CD14-positive monocyte (primary cell): ENCODE results near the gene ABCA7. TPM values are rescaled to one million over a fixed set of nuclear protein-coding genes. Genes with fewer than 3 reads are reported as not detected.

Experiments
- DNase-seq, 3 donors: peaks; one replicate each; pipeline ENCODE4 v3.0.0-alpha.2; 2011 to 2022
- H2AFZ ChIP-seq: 2 replicates; pipeline ENCODE4 v1.6.0; 2012; ENCODE audit warnings: mild to moderate bottlenecking, low read depth, low read length, inconsistent platforms; ENCODE audit not compliant: insufficient read depth, poor library complexity, severe bottlenecking
- H3K27ac ChIP-seq, 2 donors: 1 replicate in 1 of 2; 2 replicates in 1 of 2; pipeline ENCODE4 v1.5.1; 2012 to 2013; ENCODE audit warnings: low read length in 2 of 2, control low read depth in 1 of 2, inconsistent platforms in 1 of 2, low read depth in 1 of 2, mild to moderate bottlenecking in 1 of 2
- H3K27me3 ChIP-seq, 2 donors: one replicate each; pipeline versions ENCODE4 v1.6.0 to v1.6.1; 2011 to 2013; ENCODE audit warnings: low read length in 2 of 2; ENCODE audit not compliant: control insufficient read depth in 2 of 2, insufficient read depth in 2 of 2
- H3K36me3 ChIP-seq, 2 donors: replicated peaks in 1 of 2; 1 replicate in 1 of 2; 2 replicates in 1 of 2; pipeline versions ENCODE4 v1.5.1 to v1.6.1; 2012 to 2013; ENCODE audit warnings: low read length in 2 of 2, control low read depth in 1 of 2, inconsistent platforms in 1 of 2, mild to moderate bottlenecking in 1 of 2; ENCODE audit not compliant: insufficient read depth in 2 of 2, control insufficient read depth in 1 of 2
- H3K4me1 ChIP-seq, 2 donors: 1 replicate in 1 of 2; 2 replicates in 1 of 2; pipeline versions ENCODE4 v1.5.1 to v1.6.1; 2012 to 2013; ENCODE audit warnings: low read length in 2 of 2, control low read depth in 1 of 2, inconsistent platforms in 1 of 2, mild to moderate bottlenecking in 1 of 2, moderate library complexity in 1 of 2; ENCODE audit not compliant: insufficient read depth in 2 of 2, control insufficient read depth in 1 of 2
- H3K4me2 ChIP-seq: replicated peaks from 2 replicates; pipeline ENCODE3; 2012; ENCODE audit warnings: low read length, moderate library complexity, mild to moderate bottlenecking; ENCODE audit not compliant: poor library complexity, severe bottlenecking; ENCODE audit errors: extremely low read depth
- H3K4me3 ChIP-seq, 3 experiments: fragments of 200-600 bp in 1 of 3; sonication (generic) in 1 of 3; replicated peaks in 1 of 3; 1 replicate in 2 of 3; 2 replicates in 1 of 3; pipeline ENCODE4 v1.5.1; 2011 to 2013; ENCODE audit warnings: low read length in 3 of 3, mild to moderate bottlenecking in 3 of 3, control low read depth in 2 of 3, low read depth in 2 of 3, inconsistent platforms in 1 of 3, moderate library complexity in 1 of 3
- H3K79me2 ChIP-seq: 2 replicates; pipeline ENCODE4 v1.6.0; 2012; ENCODE audit warnings: mild to moderate bottlenecking, control low read depth, inconsistent platforms, low read length, moderate library complexity; ENCODE audit not compliant: insufficient read depth
- H3K9ac ChIP-seq: 2 replicates; pipeline ENCODE4 v1.6.0; 2017; ENCODE audit warnings: low read length, mild to moderate bottlenecking; ENCODE audit not compliant: insufficient read depth, poor library complexity, severe bottlenecking
- H3K9me3 ChIP-seq, 2 donors: replicated peaks in 1 of 2; 1 replicate in 1 of 2; 2 replicates in 1 of 2; pipeline versions ENCODE4 v1.5.1 to v1.6.1; 2012 to 2013; ENCODE audit warnings: low read length in 2 of 2, control low read depth in 1 of 2; ENCODE audit not compliant: control insufficient read depth in 1 of 2, insufficient read depth in 1 of 2
- H4K20me1 ChIP-seq: 2 replicates; pipeline ENCODE4 v1.6.0; 2012; ENCODE audit warnings: mild to moderate bottlenecking, low read length, control low read depth, moderate library complexity; ENCODE audit not compliant: insufficient read depth
- H3K27ac Mint-ChIP-seq, 7 donors: one replicate each; pipeline ENCODE4 v1.8.0; 2020; ENCODE audit warnings: mild to moderate bottlenecking in 7 of 7, mixed read lengths in 7 of 7, moderate library complexity in 6 of 7, inconsistent platforms in 2 of 7
- H3K27me3 Mint-ChIP-seq, 3 donors: one replicate each; pipeline ENCODE4 v1.8.0; 2021 to 2022; ENCODE audit warnings: low read depth in 3 of 3, mild to moderate bottlenecking in 3 of 3, mixed read lengths in 3 of 3, moderate library complexity in 3 of 3, inconsistent platforms in 1 of 3
- H3K36me3 Mint-ChIP-seq, 2 donors: one replicate each; pipeline ENCODE4 v1.8.0; 2020; ENCODE audit warnings: mixed read lengths in 2 of 2, inconsistent platforms in 1 of 2, mild to moderate bottlenecking in 1 of 2
- H3K4me1 Mint-ChIP-seq: one replicate; pipeline ENCODE4 v1.8.0; 2020; ENCODE audit warnings: mild to moderate bottlenecking, mixed read lengths
- H3K4me3 Mint-ChIP-seq, 2 donors: one replicate each; pipeline ENCODE4 v1.8.0; 2020; ENCODE audit warnings: mild to moderate bottlenecking in 2 of 2, mixed read lengths in 2 of 2, moderate library complexity in 1 of 2
- H3K9me3 Mint-ChIP-seq, 7 donors: one replicate each; pipeline ENCODE4 v1.8.0; 2020 to 2022; ENCODE audit warnings: mixed read lengths in 7 of 7, mild to moderate bottlenecking in 6 of 7, moderate library complexity in 6 of 7, inconsistent platforms in 2 of 7
- WGBS: methylation state at CpG from one replicate; pipeline ENCODE4 v1.1.5; 2013; ENCODE audit warnings: missing lambda C conversion rate; ENCODE audit not compliant: insufficient coverage; 5-methylcytosine and 5-hydroxymethylcytosine counted together
- intact Hi-C, 2 donors: fragments of 100-400 bp; cut with micrococcal nuclease; formaldehyde crosslinking; loops; one replicate each; pipeline versions ENCODE4 v1.15.0 to v1.15.1; 2023
- polyA plus RNA-seq, 3 donors: library from polyadenylated mRNA; depleted of rRNA in 1 of 3; unstranded in 2 of 3; stranded (reverse) in 1 of 3; fragments of 300-500 nt in 2 of 3; fragments of >200 nt in 1 of 3; fragmentation: Illumina TruSeq in 2 of 3; gene quantifications; 1 replicate in 2 of 3; 2 replicates in 1 of 3; pipeline ENCODE4 v1.2.3, GENCODE V29; 2012 to 2021
- TF ChIP-seq, protein P1 (sequence below): fragments of 200-600 bp; IDR thresholded peaks from one replicate; pipeline ENCODE4 v1.8.0; 2022; ENCODE audit warnings: antibody characterized with exemption, mild to moderate bottlenecking

The ABCA7 gene
- polyA plus RNA-seq, 3 donors, result 1.7 to 104 (median 7.8) TPM

DNA sequence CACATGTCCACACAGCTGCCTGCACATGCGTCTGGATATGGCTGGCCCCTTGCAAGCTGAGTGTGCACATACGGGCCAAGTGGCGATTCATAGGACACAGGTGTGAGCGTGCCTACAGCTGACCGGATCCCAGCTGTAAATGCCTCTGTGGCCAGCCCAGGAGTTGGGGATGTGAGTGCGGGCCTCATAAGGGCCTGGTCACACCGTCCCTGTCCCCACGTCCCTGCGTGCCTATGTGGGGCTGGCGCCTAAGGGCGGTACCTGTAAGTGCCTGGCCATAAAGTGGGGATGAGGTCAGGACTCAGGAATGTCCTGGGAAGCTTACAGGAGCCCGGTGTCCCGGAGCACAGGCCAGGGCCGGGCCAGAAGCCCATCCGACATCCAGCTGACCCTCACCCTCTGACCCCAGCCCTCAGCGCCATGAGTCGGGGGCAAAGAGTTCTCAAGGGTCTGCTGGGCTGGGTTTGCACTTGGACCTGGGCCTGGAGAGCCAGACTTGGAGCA, 25.8 kb downstream of the ABCA7 start:
- H2AFZ ChIP-seq, result no peak overlapping the region

DNA sequence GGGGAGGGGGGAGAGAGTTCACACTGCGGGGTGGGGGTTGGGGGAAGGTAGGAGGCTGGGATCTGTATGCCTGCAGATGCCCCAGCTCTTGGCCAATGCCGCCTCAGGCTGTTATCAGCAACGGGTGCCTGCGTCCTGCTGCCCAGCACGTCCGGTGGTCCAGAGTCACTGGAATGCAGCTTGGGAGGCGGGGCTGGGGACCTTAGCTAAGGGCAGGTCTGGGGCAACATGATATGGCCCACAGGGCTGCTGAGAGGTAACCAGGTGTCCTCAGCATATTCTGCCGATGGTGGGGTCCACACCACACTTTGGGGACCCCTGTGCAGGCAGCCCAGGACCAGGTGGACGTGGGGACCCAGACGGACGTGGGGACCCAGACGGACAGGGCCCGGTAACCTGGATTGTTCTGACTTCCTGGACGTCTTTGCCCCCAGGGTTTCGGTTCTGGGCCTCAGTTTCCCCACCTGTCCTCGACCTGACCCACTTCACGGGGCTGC, 26.4 kb downstream of the ABCA7 start:
- Histone ChIP-seq H3K36me3 (peaks cover 11 to 13% of the 10 kb centered on the region in 2 donors), H4K20me1 (peaks cover 62% of the 10 kb centered on the region), H3K9me3 (no peaks in the 10 kb centered on the region), H3K4me1 (peaks cover 59 to 77% of the 10 kb centered on the region in 2 donors), H3K27ac (peak overlapping the region; percentile 48 to 93), H2AFZ (peak overlapping the region; percentile 21), H3K4me3 (peak overlapping the region; percentile 93 to 100 (median 98)), H3K27me3 (no peaks in the 10 kb centered on the region), H3K79me2 (peaks cover 49% of the 10 kb centered on the region), H3K9ac (peak overlapping the region; percentile 97), H3K4me2 (peak overlapping the region; percentile 99)
- intact Hi-C loops, result loop anchor here (5.0 kb wide), 2 partner anchors 36 to 44 kb away; partner anchors contain the start of genes GPX4 (in 2 of the 2), RNU6-2 (in 1 of the 2) and TMEM259 (in 1 of the 2)
- DNase-seq, result no peak
- WGBS, result 34% methylated on average over 16 of the region's 17 CpGs
- Mint-ChIP-seq H3K36me3 (peaks cover 13 to 26% of the 10 kb centered on the region in 2 donors), H3K9me3 (peaks cover 0 to 5% (median 0%) of the 10 kb centered on the region in 7 donors), H3K27me3 (peaks cover 0 to 2% (median 2%) of the 10 kb centered on the region in 3 donors), H3K4me3 (peak overlapping the region; percentile 88 to 90), H3K4me1 (peaks cover 48% of the 10 kb centered on the region), H3K27ac (peak overlapping the region in 6 of 7 donors; percentile 30 to 92 (median 86))
- TF ChIP-seq, protein P1, sequence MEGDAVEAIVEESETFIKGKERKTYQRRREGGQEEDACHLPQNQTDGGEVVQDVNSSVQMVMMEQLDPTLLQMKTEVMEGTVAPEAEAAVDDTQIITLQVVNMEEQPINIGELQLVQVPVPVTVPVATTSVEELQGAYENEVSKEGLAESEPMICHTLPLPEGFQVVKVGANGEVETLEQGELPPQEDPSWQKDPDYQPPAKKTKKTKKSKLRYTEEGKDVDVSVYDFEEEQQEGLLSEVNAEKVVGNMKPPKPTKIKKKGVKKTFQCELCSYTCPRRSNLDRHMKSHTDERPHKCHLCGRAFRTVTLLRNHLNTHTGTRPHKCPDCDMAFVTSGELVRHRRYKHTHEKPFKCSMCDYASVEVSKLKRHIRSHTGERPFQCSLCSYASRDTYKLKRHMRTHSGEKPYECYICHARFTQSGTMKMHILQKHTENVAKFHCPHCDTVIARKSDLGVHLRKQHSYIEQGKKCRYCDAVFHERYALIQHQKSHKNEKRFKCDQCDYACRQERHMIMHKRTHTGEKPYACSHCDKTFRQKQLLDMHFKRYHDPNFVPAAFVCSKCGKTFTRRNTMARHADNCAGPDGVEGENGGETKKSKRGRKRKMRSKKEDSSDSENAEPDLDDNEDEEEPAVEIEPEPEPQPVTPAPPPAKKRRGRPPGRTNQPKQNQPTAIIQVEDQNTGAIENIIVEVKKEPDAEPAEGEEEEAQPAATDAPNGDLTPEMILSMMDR, result no peak

More for the DNA sequence above, 25.8 kb downstream of the ABCA7 start:
- Histone ChIP-seq H3K4me3 (peak overlapping the region in 1 of 3 experiments; percentile 100), H4K20me1 (peaks cover 57% of the 10 kb centered on the region), H3K27me3 (no peaks in the 10 kb centered on the region), H3K79me2 (peaks cover 44% of the 10 kb centered on the region), H3K9ac (peak overlapping the region; percentile 97), H3K4me2 (peak overlapping the region; percentile 59), H3K36me3 (peaks cover 9 to 10% of the 10 kb centered on the region in 2 donors), H3K9me3 (no peaks in the 10 kb centered on the region), H3K27ac (no peak overlapping the region), H3K4me1 (peaks cover 57 to 71% of the 10 kb centered on the region in 2 donors)
- DNase-seq, result no peak
- WGBS, result 94% methylated on average over 15 of the region's 17 CpGs
- peaks cover 48% of the 10 kb centered on the region for H3K4me1 Mint-ChIP-seq
- TF ChIP-seq, protein P1, result no peak
- peaks cover 0 to 2% (median 2%) of the 10 kb centered on the region in 3 donors for H3K27me3 Mint-ChIP-seq
- no peak overlapping the region for H3K27ac Mint-ChIP-seq
- H3K4me3 Mint-ChIP-seq, result peak overlapping the region in 1 of 2 donors; percentile 48
- peaks cover 0 to 5% (median 0%) of the 10 kb centered on the region in 7 donors for H3K9me3 Mint-ChIP-seq
- peaks cover 16 to 25% of the 10 kb centered on the region in 2 donors for H3K36me3 Mint-ChIP-seq
- intact Hi-C loops, result loop anchor here (5.0 kb wide), 2 partner anchors 37 to 43 kb away; partner anchors contain the start of genes GPX4 (in 2 of the 2), RNU6-2 (in 1 of the 2) and TMEM259 (in 1 of the 2)
